ENCODE results near the gene OR52N5. TPM values are rescaled to one million over a fixed set of nuclear protein-coding genes. Genes with fewer than 3 reads are reported as not detected.

The OR52N5 gene
- total RNA-seq (ENCODE audit: unreplicated experiment): not detected
- long read RNA-seq: 0 reads

- DNase-seq: no peak
- Mint-ChIP-seq H3K4me3 (ENCODE audit: unreplicated experiment) (no peak within 1 kb of the TSS), H3K27ac (ENCODE audit: unreplicated experiment) (no peak within 1 kb of the TSS), H3K27me3 (ENCODE audit: unreplicated experiment) (no peaks in the 10 kb centered on the region), H3K9me3 (ENCODE audit: unreplicated experiment) (no peaks in the 10 kb centered on the region), H3K36me3 (ENCODE audit: unreplicated experiment) (no peaks in the 10 kb centered on the region), H3K4me1 (ENCODE audit: low read depth, unreplicated experiment) (no peaks in the 10 kb centered on the region)
- no peak for TF ChIP-seq CTCF (IDR thresholded peaks at IDR 0.05; ENCODE audit: partially characterized antibody, unreplicated experiment)
Measured at GRCh38 chr11:5783255-5783654, at the start of gene OR52N5. OR52N5 (minus strand) TSS chr11:5783355; CDS start chr11:5778634, 4,721 bp downstream.

GRCh38 chr11:5831196-5831829, 48.2 kb upstream of the OR52N5 start:
- Mint-ChIP-seq H3K27ac (ENCODE audit: unreplicated experiment) (no peak overlapping the region), H3K4me1 (ENCODE audit: low read depth, unreplicated experiment) (no peaks in the 10 kb centered on the region), H3K4me3 (ENCODE audit: unreplicated experiment) (no peak overlapping the region), H3K9me3 (ENCODE audit: unreplicated experiment) (no peaks in the 10 kb centered on the region), H3K36me3 (ENCODE audit: unreplicated experiment) (no peaks in the 10 kb centered on the region), H3K27me3 (ENCODE audit: unreplicated experiment) (no peaks in the 10 kb centered on the region)
- DNase-seq: no peak
- no peak for TF ChIP-seq CTCF (IDR thresholded peaks at IDR 0.05; ENCODE audit: partially characterized antibody, unreplicated experiment)

GRCh38 chr11:5818245-5818886, 35.2 kb upstream of the OR52N5 start:
- no peaks in the 10 kb centered on the region for H3K27me3 Mint-ChIP-seq (ENCODE audit: unreplicated experiment)

GRCh38 chr11:5815534-5815933, 32.4 kb upstream of the OR52N5 start:
- no peak overlapping the region for H3K27ac Mint-ChIP-seq (ENCODE audit: unreplicated experiment)
- no peaks in the 10 kb centered on the region for H3K36me3 Mint-ChIP-seq (ENCODE audit: unreplicated experiment)
- TF ChIP-seq CTCF (IDR thresholded peaks at IDR 0.05; ENCODE audit: partially characterized antibody, unreplicated experiment): no peak
- H3K4me1 Mint-ChIP-seq (ENCODE audit: low read depth, unreplicated experiment): no peaks in the 10 kb centered on the region
- no peak for DNase-seq
- no peak overlapping the region for H3K4me3 Mint-ChIP-seq (ENCODE audit: unreplicated experiment)
- H3K27me3 Mint-ChIP-seq (ENCODE audit: unreplicated experiment): no peaks in the 10 kb centered on the region
- H3K9me3 Mint-ChIP-seq (ENCODE audit: unreplicated experiment): no peaks in the 10 kb centered on the region

More at GRCh38 chr11:5818245-5818886, 35.2 kb upstream of the OR52N5 start:
- DNase-seq: no peak
- Mint-ChIP-seq H3K27ac (ENCODE audit: unreplicated experiment) (no peak overlapping the region), H3K36me3 (ENCODE audit: unreplicated experiment) (no peaks in the 10 kb centered on the region), H3K4me3 (ENCODE audit: unreplicated experiment) (no peak overlapping the region), H3K9me3 (ENCODE audit: unreplicated experiment) (no peaks in the 10 kb centered on the region), H3K4me1 (ENCODE audit: low read depth, unreplicated experiment) (no peaks in the 10 kb centered on the region)
- TF ChIP-seq CTCF (IDR thresholded peaks at IDR 0.05; ENCODE audit: partially characterized antibody, unreplicated experiment): no peak

All from glutamatergic neuron (in vitro differentiated cells).